Esophagus squamous epithelium (tissue), 5 donors: ENCODE data around the gene HAUS1. TPM values are rescaled to one million over a fixed set of nuclear protein-coding genes. Genes with fewer than 3 reads are reported as not detected.
"Not testable (repeated sequence)": the region's sequence is repeated elsewhere in the genome, so short reads cannot be mapped to it uniquely, and the experiment has no call there.

Experiments used
- DNase-seq: peaks from one replicate; lab custom pipeline; 2025; lab: John Stamatoyannopoulos, UW
- H3K27ac ChIP-seq, 4 donors: fragments of 200-600 bp; sonication (generic); one replicate each; pipeline ENCODE4 v1.5.1; 2016 to 2019; ENCODE audit warnings: mild to moderate bottlenecking in 1 of 4
- H3K27me3 ChIP-seq, 4 donors: fragments of 200-600 bp; sonication (generic); 1 replicate in 3 of 4; 2 replicates in 1 of 4; pipeline versions ENCODE4 v1.5.1 to v1.6.0; 2017 to 2021; ENCODE audit warnings: antibody characterized with exemption in 1 of 4
- H3K36me3 ChIP-seq, 3 donors: fragments of 200-600 bp; sonication (generic); one replicate each; pipeline ENCODE4 v1.5.1; 2016 to 2019
- H3K4me1 ChIP-seq, 3 donors: fragments of 200-600 bp; sonication (generic); one replicate each; pipeline ENCODE4 v1.5.1; 2017 to 2019
- H3K4me3 ChIP-seq, 4 donors: fragments of 200-600 bp; sonication (generic); 1 replicate in 3 of 4; 2 replicates in 1 of 4; pipeline ENCODE4 v1.5.1; 2016 to 2019; ENCODE audit warnings: mild to moderate bottlenecking in 2 of 4, moderate library complexity in 1 of 4
- H3K9me3 ChIP-seq, 3 donors: fragments of 200-600 bp; sonication (generic); one replicate each; pipeline ENCODE4 v1.5.1; 2016 to 2019
- POLR2A ChIP-seq, 4 donors: fragments of 450-650 bp; IDR thresholded peaks; one replicate each; pipeline ENCODE4 v1.6.1; 2017; ENCODE audit warnings: antibody characterized with exemption in 4 of 4, mild to moderate bottlenecking in 4 of 4, moderate library complexity in 3 of 4
- WGBS, 2 donors: methylation state at CpG; one replicate each; pipeline ENCODE4 v1.1.5; 2018; 5-methylcytosine and 5-hydroxymethylcytosine counted together
- intact Hi-C: fragments of 100-400 bp; cut with DNase I; formaldehyde crosslinking; loops from one replicate; pipeline ENCODE4 v1.15.0; 2022
- total RNA-seq, 4 donors: library from RNA; depleted of rRNA; stranded (reverse); fragments of >200 nt; gene quantifications; one replicate each; pipeline ENCODE4 v1.1.0, GENCODE V29; 2016
- TF ChIP-seq, protein P1 (sequence below), 6 experiments: fragments of 450-650 bp in 4 of 6; fragments of 200-600 bp in 2 of 6; sonication (generic) in 2 of 6; IDR thresholded peaks; one replicate each; pipeline ENCODE4 v1.5.1; 2016 to 2019; ENCODE audit warnings: antibody characterized with exemption in 6 of 6, mild to moderate bottlenecking in 4 of 6, moderate library complexity in 4 of 6
- donor health status: DM: yes; HTN: yes; CAD: no.

The HAUS1 gene
- total RNA-seq, 4 donors from 2014 or later = 21.1 to 57.3 (median 26.7) TPM

DNA sequence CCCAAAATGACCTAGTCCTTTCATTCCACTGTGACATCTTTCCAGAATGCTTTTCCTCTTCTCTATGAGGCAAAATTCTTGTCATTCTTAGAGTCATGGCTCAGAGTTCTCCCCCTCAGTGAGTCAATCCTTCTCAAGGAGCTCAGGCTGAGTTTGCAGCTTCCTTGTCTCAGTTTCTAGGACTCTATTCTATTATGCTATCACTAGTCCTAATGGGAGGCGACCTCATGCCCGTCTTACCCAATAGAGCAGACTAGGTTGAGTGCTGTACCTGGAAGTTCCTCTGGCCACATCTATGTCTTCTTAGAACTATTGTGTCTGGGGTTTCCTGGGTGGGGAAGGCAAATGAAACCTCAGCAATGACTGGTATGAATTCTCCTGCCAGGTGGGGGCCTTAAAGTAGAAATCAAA is 51.5 kb downstream of the HAUS1 start:
- Histone ChIP-seq H3K27ac (peak overlapping the region in 3 of 4 donors; percentile 11 to 69 (median 62)), H3K4me3 (no peak overlapping the region), H3K9me3 (no peaks in the 10 kb centered on the region), H3K27me3 (no peaks in the 10 kb centered on the region), H3K4me1 (peaks cover 3 to 40% (median 11%) of the 10 kb centered on the region in 3 donors), H3K36me3 (no peaks in the 10 kb centered on the region)
- no peak for DNase-seq
- intact Hi-C loops = no loop called here
- TF ChIP-seq, protein P1, sequence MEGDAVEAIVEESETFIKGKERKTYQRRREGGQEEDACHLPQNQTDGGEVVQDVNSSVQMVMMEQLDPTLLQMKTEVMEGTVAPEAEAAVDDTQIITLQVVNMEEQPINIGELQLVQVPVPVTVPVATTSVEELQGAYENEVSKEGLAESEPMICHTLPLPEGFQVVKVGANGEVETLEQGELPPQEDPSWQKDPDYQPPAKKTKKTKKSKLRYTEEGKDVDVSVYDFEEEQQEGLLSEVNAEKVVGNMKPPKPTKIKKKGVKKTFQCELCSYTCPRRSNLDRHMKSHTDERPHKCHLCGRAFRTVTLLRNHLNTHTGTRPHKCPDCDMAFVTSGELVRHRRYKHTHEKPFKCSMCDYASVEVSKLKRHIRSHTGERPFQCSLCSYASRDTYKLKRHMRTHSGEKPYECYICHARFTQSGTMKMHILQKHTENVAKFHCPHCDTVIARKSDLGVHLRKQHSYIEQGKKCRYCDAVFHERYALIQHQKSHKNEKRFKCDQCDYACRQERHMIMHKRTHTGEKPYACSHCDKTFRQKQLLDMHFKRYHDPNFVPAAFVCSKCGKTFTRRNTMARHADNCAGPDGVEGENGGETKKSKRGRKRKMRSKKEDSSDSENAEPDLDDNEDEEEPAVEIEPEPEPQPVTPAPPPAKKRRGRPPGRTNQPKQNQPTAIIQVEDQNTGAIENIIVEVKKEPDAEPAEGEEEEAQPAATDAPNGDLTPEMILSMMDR (IDR thresholded peaks at IDR 0.05) = no peak
- TF ChIP-seq POLR2A (IDR thresholded peaks at IDR 0.05) = no peak
- 64 to 93% methylated on average over 2 of the region's 2 CpGs for WGBS, 2 donors

DNA sequence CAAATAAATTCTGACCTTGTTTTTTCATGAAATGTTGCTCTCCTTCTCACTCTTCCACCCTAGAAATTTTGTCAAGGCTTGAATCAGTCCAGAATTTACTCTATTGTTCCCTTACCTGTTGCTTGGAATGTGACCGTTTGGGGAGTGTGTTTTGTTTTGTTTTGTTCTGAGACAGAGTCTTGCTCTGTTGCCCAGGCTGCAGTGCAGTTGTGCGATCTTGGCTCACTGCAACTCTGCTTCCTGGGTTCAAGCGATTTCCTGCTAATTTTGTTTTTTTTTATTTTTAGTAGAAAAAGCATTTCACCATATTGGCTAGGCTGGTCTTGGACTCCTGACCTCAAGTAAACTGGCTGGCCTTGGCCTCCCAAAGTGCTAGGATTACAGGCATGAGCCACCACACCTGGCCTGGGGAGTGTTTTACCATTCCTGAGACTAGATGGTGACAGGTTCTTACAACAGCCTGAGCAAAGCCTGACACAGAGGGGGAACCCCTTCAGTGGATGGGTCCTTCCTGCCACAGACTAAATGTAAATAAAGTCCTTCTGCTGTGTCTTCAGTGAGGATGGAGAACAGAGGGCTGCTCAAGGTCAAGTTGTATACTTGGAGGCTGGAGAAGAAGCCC is 52.0 kb downstream of the HAUS1 start:
- Histone ChIP-seq H3K27ac (peak overlapping the region in 2 of 4 donors; percentile 31 to 69), H3K36me3 (no peaks in the 10 kb centered on the region), H3K4me1 (peaks cover 3 to 40% (median 11%) of the 10 kb centered on the region in 3 donors), H3K4me3 (no peak overlapping the region), H3K27me3 (no peaks in the 10 kb centered on the region), H3K9me3 (no peaks in the 10 kb centered on the region)
- no peak for TF ChIP-seq POLR2A (IDR thresholded peaks at IDR 0.05)
- TF ChIP-seq, protein P1 (IDR thresholded peaks at IDR 0.05) = no peak
- 72 to 75% methylated on average over 3 of the region's 3 CpGs for WGBS, 2 donors
- DNase-seq = no peak
- intact Hi-C loops = no loop called here

DNA sequence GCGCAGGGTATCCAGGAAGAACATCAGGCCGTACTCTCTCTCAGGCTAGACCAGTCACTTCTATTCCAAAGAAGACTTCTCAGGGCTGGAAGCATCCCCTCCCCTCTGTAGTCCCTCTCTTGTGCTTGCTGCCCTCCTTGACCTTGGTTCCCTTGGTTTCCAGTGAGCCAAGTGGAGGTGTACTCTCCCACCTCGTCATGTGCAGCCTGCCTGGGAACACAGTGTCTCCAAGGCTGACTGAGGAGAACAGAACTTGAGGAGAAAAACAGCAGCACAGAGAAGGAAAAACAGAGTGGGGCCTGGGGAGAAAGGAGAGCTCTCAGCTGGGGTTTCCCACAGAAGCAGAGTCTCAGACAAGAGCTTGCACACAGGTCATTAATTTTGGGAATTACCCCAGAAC is 52.7 kb downstream of the HAUS1 start:
- no peak overlapping the region for H3K4me3 ChIP-seq
- 92% methylated on average over 2 of the region's 3 CpGs; no CpG with 5 or more reads in 1 of the 2 donors for WGBS, 2 donors
- peaks cover 3 to 40% (median 11%) of the 10 kb centered on the region in 3 donors for H3K4me1 ChIP-seq
- no peaks in the 10 kb centered on the region for H3K36me3 ChIP-seq
- no peak for DNase-seq
- peak overlapping the region in 1 of 4 donors; percentile 69 for H3K27ac ChIP-seq
- TF ChIP-seq POLR2A (IDR thresholded peaks at IDR 0.05) = no peak
- TF ChIP-seq, protein P1 (IDR thresholded peaks at IDR 0.05) = no peak
- intact Hi-C loops = no loop called here
- H3K27me3 ChIP-seq = no peaks in the 10 kb centered on the region
- H3K9me3 ChIP-seq = no peaks in the 10 kb centered on the region

DNA sequence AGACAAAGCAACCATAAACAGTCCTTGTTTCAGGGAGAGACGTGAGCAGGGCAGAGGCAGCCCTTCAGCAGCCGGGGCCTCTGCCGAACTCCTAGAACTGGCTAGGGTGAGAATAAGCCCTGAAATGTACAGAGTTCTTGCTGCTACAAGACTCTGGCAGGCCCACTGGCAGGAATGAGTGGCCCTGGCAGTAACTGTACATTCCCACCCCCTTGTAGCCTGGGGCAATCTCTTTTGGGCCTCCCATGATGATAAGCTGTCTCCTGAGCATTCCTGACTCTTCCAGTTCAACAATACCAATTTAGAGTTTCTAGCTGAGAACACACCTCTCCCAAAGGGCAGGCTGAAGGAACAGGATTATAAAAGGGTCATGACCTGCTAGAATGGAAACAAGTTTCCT is 54.3 kb downstream of the HAUS1 start:
- DNase-seq = no peak
- Histone ChIP-seq H3K36me3 (no peaks in the 10 kb centered on the region), H3K27ac (peak overlapping the region in 2 of 4 donors; percentile 11), H3K9me3 (no peaks in the 10 kb centered on the region), H3K27me3 (no peaks in the 10 kb centered on the region), H3K4me3 (no peak overlapping the region), H3K4me1 (peaks cover 0 to 24% (median 0%) of the 10 kb centered on the region in 3 donors)
- intact Hi-C loops = no loop called here
- TF ChIP-seq, protein P1 (IDR thresholded peaks at IDR 0.05) = no peak
- no peak for TF ChIP-seq POLR2A (IDR thresholded peaks at IDR 0.05)
- 53 to 70% methylated on average over 3 of the region's 3 CpGs for WGBS, 2 donors

DNA sequence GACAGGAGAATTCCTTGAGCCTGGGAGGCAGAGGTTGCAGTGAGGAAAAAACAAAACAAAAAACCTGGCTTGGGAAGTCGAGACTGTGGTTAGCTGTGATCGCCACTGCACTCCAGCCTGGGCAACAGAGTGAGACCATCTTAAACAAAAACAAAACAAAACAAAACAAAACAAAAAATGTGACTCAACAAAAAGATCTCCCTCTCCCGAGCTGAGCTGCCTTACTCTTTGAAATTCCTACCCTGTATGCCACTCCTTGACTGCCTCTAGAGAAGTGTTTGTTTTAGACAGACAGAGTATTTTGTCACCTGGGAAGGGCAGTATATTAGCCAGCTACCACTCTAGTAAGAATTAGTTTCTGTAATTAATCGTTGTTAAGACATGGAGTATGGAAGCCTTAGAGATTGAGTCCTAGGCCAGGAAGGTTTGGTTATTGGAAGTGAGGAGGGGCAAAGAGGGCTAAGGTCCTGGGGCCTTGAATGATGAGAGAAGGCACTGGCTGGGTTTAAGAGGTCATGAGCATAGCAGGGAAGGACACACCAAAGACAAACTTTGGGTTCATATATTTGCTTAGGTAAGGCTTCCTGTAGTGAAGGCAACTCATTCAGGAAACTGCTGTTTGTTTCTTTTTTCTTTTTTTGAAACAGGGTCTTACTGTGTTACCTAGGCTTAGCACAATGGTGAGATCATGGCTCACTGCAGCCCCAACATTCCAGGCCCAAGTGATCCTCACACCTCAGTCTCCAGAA is 56.0 kb downstream of the HAUS1 start:
- Histone ChIP-seq H3K4me3 (no peak overlapping the region), H3K27me3 (no peaks in the 10 kb centered on the region), H3K4me1 (peaks cover 0 to 27% (median 0%) of the 10 kb centered on the region in 3 donors), H3K27ac (peak overlapping the region in 3 of 4 donors; percentile 21 to 69 (median 44)), H3K36me3 (no peaks in the 10 kb centered on the region), H3K9me3 (no peaks in the 10 kb centered on the region)
- 65 to 69% methylated on average over 4 of the region's 4 CpGs for WGBS, 2 donors
- TF ChIP-seq, protein P1 (IDR thresholded peaks at IDR 0.05) = no peak
- no peak for TF ChIP-seq POLR2A (IDR thresholded peaks at IDR 0.05)
- DNase-seq = no peak
- intact Hi-C loops = no loop called here

DNA sequence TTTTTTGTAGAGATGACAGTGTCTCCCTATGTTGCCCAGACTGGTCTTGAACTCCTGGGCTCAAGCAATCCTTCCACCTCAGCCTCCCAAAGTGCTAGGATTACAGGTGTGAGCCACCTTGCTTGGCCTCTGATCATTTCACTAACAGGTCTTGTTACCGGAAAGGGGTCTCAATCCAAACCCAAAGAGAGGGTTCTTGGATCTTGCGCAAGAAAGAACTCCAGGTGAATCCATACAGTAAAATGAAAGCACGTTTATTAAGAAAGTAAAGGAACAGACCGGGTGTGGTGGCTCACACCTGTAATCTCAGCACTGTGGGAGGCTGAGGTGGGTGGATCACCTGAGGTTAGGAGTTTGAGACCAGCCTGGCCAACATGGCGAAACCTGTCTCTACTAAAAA is 56.7 kb downstream of the HAUS1 start:
- H3K27me3 ChIP-seq, H3K36me3 ChIP-seq, H3K9me3 ChIP-seq, DNase-seq, intact Hi-C loops, H3K4me3 ChIP-seq: not testable (repeated sequence)
- Histone ChIP-seq H3K27ac (peak overlapping the region in 3 of 4 donors; percentile 21 to 69 (median 44)), H3K4me1 (peaks cover 0 to 27% (median 0%) of the 10 kb centered on the region in 3 donors)
- 92 to 93% methylated on average over 5 of the region's 5 CpGs for WGBS, 2 donors
